GM19452 (cell line): ENCODE measurements around the gene TTC28.
"Not testable (repeated sequence)": the region's sequence is repeated elsewhere in the genome, so short reads cannot be mapped to it uniquely, and the experiment has no call there.

ENCODE experiments used
- ATAC-seq: cut with Tn5 transposase; IDR thresholded peaks from one replicate; pipeline ENCODE4 v1.9.1; 2021; ENCODE audit not compliant: unreplicated experiment

Gene TTC28

GRCh38 chr22:28607795-28608194 lies 71.8 kb downstream of the TTC28 start:
- ATAC-seq = no peak

DNA sequence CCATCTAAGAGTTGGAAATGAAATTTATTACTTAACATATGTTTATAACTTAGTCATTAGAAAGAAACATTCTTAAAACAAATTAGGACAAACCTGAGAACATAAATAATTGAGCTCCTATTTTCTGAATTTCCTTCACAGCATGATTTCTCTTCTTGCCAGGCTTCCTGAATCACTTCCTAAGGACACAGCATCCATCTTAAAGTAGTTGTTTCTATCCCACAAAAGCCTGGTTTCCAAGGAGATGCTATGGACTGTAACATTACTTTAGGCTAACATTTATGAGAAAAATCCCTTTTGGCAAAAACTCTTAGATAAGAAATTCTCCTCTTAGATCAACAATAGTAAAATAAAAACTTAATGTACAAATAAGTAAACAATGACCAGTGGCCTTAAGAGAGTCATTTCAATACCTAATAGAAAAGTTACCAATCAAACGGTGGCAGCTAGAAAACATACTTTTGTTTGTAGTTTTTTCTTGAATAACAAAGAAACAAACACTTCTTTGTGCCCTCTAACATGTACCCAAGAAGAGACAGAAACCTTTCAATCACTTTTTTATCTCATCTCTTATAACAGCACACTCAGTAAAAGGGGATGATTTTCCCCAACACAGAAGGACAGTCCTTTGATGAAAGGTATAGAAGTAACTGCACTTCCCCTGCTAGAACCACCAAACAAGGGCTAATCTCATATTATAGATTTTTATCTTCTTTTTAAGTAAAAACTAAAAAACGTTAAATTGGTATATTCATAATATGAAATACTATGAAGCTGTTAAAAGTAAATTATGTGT lies 74.5 kb downstream of the TTC28 start:
- no peak for ATAC-seq

DNA sequence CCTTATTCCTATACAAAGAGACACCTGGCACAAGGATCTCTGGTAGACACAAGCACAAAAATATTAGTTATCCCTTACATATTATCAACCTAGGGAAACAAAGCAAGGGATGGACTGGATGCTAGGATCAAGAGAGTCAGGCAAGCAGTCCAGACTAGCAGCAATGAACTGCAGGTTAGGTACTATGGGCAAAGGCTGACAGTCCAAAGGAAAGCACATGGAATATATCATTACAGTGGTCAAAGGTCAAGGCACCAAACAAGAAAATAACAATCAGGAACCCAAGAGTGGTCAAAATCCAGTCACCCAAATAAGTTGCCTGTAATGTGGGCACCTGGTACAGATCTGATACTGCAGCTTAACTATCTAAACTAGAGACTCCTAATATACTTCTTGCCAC lies 77.7 kb downstream of the TTC28 start:
- ATAC-seq = no peak

GRCh38 chr22:28600546-28601143 lies 79.0 kb downstream of the TTC28 start:
- no peak for ATAC-seq

DNA sequence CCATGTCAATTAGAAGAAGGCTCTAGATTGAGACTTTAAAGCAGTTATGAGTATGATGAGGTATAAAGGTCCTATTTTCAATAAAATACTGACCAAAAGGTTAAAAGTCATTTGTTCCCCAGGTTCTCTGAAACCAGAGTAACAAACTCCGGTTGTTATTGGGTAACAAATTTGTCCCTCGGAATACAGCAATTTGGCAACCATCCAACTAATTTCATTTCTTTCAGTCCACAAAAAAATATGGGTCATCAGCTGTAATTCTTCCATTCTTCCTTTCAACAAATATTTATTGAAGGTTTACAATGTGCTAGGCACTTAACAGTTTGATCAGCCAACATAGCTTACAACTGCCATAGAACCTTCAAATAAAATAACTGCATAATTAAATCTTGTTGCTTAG lies 79.9 kb downstream of the TTC28 start:
- no peak for ATAC-seq

GRCh38 chr22:28597665-28598064 lies 82.0 kb downstream of the TTC28 start:
- no peak for ATAC-seq

GRCh38 chr22:28594797-28595462 lies 84.7 kb downstream of the TTC28 start:
- no peak for ATAC-seq

GRCh38 chr22:28594076-28594796 lies 85.4 kb downstream of the TTC28 start:
- ATAC-seq = no peak

- no peak for ATAC-seq
Observed at GRCh38 chr22:28593299-28593698, 86.3 kb downstream of the TTC28 start.

- no peak for ATAC-seq
Observed at GRCh38 chr22:28589102-28589750, 90.4 kb downstream of the TTC28 start.

GRCh38 chr22:28585324-28585723 lies 94.3 kb downstream of the TTC28 start:
- no peak for ATAC-seq

DNA sequence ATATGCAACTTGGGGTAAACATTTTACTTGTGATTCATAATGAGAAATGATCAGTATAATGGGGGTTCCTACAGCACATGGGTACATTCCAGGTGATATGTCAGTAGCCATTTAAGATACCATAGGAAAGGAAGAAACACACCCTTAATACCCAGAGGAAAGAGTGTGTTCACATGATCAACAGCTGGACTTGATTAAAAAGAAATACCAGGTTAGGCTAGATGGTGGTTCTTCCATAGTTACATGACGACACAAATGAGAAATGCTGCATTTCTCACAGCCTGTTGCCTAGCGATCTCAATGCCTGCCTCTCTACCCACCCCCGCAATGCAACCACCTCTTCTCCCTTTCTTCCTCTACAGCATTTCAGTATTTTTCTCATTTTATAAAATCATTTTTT lies 96.8 kb downstream of the TTC28 start:
- no peak for ATAC-seq

DNA sequence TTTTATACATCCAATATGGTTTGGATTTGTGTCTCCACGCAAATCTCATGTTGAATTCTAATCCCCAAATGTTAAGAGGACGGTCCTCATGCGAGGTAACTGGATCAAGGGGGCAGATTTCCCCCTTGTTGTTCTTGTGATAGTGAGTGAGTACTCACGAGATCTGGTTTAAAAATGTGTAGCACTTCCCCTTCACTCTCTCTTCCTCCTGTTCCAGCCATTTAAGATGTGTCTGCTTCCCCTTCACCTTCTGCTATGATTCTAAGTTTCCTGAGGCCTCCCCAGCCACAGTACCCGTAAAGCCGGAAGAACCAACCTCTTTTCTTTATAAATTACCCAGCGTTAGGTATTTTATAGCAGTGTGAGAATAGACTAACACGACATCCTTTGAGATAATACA lies 98.6 kb downstream of the TTC28 start:
- no peak for ATAC-seq

GRCh38 chr22:28576162-28576561 lies 103.5 kb downstream of the TTC28 start:
- no peak for ATAC-seq

GRCh38 chr22:28574159-28574788 lies 105.4 kb downstream of the TTC28 start:
- ATAC-seq = no peak

DNA sequence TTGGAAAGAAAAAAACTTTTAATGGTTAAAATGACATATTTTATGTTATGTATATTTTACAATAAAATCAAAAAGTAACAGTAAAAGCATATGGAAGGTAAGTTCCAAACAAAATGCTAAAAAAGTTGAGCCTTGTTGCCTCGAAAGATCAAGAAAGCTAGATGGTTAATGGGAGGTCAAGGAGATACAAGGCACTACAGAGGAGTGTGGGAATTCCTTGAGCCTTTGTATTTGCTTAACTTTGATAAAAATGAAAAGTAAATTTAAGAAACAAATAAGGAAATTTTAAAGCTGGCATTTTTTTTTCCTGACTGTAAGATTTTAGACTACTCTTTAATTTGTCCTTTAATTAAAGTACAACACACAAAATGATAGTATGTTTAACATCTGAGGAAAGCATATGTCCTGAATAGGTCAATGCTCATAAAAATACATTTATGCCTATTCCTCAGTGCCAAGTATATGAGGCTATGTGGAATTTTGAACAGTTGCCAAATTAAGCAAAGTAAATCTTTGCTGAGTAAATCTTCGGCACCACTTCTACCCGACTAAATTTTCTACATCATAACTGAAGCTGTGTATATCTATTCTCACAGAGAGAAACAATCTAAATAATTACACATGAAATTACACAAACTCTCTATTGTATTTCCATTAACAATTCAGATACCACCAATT lies 108.8 kb downstream of the TTC28 start:
- no peak for ATAC-seq

GRCh38 chr22:28568974-28569373 lies 110.7 kb downstream of the TTC28 start:
- not testable (repeated sequence) for ATAC-seq

GRCh38 chr22:28568099-28568498 lies 111.5 kb downstream of the TTC28 start:
- no peak for ATAC-seq

GRCh38 chr22:28566920-28567499 lies 112.6 kb downstream of the TTC28 start:
- ATAC-seq = not testable (repeated sequence)

DNA sequence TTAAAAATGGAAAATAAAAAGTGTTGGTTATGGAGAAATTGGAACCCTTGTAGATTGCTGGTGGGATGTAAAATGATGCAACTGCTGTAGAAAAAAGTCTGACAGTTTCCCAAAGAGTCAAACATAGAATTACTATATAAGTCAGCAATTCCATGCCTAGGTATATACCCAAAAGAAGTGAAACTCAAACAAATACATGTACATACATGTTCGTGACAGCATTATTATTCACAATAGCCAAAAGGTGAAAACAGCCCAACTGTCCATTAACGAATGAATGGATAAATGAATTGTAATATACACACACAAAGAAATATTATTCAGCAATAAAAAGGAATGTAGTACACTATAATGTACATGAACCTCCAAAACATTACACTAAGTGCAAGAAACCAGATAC lies 116.0 kb downstream of the TTC28 start:
- no peak for ATAC-seq
